GM21528 (cell line): ENCODE results near the gene LDB2.

Experiments used
- ATAC-seq: cut with Tn5 transposase; IDR thresholded peaks from one replicate; pipeline ENCODE4 v1.9.1; 2021; ENCODE audit warnings: mild to moderate bottlenecking, moderate library complexity; ENCODE audit not compliant: unreplicated experiment, low FRiP score

LDB2 gene

DNA sequence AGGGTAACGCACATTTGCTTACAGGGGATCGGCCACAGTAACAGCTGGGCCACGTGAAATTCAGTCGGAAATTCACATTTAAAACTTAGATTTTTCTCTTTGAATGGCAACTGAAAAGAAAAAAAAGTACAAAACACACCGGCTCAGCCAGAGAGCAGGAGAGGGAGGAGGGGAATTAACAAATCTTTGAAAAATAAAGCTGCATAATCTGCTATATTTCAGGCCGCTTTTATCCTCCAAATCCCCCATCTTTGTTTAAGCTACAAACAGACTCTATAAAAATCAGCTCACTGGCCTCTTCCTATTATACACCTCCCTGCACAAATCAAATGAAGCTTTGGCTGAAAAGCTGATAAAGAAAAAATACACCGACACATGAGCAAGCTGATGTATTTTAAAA lies 169.1 kb downstream of the LDB2 start:
- ATAC-seq = no peak

DNA sequence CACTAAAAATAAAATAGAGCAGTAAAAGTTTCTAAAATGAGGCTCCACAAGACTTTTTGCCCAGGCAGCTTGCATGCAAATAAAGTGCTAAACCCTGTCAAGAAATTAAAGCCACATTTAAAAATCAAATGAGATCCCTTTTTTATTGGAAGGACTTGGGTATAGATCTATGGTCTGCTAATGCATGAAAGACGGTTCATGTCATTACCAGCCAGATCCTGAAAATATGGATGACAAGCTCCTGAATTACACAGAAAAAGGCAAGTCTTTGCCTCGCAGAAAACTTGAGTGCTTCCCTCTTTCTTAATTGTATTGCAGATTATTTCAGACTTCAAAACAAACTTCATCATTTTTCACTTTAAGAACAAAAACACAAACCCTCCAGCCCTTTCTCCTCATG lies 169.6 kb downstream of the LDB2 start:
- ATAC-seq = no peak

DNA sequence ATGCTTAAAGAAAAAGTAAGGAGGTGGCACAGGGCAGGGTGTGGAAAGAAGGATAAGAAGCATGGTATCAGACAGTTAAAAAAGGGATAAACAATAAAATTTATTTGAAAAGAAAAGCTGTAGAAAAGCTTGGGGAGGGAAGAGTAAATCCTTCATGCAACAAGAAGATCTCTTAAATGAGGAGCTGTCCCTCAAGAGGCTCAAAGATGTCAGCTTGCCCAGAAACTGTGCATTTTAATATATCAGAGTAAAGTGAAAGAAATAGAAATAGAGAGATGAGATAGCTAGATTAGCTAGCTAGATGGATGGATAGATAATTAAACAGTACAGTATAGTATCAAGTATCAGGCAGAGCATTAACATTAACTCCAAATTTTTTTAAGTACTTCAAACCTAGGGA lies 170.3 kb downstream of the LDB2 start:
- no peak for ATAC-seq

DNA sequence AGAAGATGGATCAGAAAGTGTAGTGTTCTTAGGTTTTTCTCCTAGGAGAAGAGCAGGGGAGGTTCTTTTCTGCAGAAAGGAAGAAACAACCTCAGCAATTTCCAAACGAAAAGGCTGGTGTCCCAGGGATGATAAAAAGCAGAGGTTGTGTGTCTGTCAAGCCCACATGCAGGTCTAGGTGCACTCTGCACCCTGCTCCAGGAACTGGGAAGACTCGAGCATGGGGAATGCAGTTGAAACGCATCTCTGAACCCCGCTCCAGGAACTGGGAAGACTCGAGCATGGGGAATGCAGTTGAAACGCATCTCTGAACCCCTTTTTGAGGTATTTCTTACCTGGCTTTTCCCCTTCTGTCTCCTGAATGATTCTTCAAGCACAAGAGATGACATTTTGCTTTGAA lies 171.2 kb downstream of the LDB2 start:
- ATAC-seq = no peak

DNA sequence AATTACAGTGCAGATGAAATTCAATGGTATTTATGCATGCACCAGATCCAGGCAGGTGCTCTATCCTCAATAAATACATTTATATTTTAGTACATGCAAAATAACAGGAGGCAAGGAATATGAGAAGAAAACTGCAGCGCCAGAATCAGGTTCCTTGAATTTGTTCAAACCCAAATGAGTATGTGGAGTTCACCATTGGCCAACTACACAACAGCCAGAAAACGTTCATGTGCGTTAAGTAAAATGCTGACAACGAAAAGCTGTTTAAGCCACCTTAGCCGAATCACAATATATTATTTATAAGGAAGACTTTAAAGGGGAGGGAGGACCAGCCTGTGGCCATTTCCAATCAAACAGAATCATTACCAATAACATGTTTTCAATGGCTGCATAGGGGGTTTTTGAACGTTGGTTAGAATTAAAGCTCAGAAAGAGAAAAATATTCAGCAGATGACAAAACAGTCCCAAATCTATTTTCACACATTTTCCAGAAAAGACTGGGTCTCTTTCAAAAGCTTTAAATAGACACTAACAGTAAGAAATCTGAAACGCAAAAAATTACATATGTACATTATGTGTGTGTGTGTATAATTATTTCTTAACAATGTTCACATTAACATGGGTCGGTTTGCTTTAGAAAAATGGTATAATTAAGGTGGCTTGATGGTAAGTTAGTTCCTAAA lies 171.9 kb downstream of the LDB2 start:
- no peak for ATAC-seq

DNA sequence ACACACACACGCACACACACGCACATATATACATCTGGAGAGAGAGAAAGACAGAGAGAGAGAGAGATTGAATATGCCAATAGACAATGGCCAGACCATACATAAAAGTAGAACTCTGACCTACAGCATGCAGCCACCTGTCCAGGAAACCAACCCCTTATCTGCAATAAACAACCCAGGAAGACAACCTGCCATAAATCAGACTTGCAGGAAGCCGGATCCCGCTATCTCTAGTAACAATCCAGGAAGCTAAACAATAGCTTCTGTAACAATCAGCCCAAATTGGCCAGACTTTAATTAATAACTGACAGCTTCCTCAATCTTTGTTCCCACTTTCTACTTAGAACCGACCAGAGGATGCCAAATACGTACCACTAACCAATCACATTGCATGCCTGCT lies 173.2 kb downstream of the LDB2 start:
- no peak for ATAC-seq

DNA sequence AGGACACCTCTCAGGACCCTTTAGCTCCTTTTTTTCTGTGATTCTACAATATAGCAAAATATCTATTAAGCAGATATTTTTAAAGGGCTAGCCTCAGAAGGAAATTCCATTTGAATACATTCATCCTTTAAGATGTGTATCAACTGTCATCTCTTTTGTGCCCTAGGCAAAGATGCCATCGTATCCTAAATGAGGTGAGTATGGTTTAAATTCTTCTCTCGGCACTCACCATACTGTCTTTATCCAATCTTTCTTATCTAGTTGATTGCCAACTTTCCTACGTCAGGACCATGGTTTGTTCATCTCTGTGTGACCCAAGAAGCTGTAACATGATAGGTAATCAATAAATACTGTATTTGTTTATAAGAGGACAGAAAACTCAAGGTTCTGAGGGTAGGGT lies 176.0 kb downstream of the LDB2 start:
- no peak for ATAC-seq

DNA sequence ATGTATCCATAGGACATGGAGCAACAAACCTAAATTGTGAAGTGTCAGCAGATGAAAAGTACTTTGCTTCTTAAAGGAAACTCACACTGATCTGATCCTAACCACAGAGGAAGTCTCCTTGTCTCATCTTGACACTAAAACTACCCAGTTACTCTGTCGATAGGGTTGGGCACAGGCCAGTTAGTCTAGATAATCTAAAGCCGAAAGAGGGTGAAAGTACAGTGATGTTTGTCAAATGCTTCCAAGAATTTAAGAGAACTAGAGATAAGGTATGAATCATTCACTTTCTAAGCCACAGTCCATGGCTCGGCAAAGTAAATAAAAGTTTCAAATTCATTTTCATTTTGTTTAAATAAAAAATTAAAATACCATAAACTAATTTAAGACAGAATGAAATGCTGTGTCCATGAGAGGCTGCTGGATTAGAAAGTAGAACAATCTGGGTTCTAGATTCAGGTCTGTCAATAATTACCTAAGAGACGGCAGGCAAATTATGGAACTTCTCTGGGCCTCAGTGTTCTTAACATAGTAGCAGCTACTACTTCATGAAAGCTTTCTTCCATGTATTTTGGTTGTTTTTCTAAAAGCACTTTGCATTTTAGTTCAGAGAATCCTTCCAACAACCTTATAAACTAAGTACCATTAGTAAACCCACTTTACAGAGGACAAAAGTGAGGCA lies 176.7 kb downstream of the LDB2 start:
- no peak for ATAC-seq

DNA sequence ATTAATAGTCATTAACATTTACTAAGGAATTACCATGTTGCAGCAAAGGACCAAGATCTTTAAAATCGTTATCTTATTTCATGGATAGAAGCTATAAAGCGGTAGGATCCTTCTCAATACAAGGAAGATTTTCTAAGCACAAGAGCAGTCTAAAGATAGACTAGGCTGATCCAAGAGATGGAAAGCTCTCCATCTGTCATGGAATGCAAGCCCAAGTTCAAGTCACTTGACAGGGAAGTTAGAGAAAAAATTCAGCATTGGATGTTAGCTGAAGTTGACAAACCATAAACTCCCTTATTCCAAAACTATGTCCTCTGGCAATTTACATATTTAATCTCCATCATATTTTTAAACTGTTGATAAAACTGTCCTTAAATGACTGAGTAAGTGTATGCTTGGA lies 177.7 kb downstream of the LDB2 start:
- ATAC-seq = no peak

DNA sequence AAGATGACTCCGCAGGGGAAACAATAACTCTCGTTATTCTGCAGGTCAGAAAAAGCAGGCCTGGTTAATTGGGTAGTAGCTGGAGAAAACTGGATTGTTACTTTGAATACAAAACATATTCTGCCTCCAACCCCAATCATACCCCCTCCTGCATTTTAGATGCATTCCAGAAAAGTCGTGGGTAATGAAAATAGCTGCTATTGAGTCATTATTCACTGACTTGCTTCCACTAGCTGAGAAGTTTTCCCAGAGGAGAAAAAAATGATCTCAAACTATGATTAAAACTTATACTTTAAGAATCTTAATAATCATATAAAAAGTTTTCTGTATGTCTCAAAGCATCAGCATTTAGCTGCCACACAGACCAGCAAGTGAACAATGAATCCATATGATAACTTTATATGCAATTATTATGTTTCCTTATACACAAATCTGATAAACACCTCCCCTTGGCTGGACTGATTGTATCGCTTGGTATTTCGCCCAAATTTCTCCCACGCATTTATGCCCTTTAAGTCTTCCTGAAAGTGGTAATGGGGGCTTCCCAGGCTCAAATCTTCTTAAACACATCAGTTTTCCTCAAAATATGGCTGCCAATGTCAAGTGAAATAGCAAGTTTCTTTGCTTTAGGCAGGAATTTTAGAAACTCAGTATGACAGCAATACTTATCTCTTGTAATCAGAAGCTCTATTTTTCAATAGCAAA lies 181.0 kb downstream of the LDB2 start:
- no peak for ATAC-seq

DNA sequence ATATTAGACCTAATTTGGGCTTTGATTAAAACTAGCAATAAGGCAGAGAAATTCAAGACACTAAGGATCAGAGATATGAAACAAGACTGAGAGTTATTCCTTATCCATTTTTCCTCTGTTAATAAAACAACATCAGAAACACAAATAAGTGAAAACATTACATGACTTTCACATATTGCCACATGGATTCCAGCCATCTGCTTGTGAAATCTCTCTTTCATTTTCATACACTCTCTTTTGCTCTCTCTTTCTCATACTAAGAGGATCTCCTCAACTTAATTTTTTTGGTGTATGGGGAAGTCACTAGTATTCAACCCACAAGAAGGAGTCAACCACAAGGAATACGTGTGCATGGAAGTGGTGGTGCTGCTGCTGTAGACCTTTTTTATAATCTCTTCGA lies 183.0 kb downstream of the LDB2 start:
- ATAC-seq = no peak

DNA sequence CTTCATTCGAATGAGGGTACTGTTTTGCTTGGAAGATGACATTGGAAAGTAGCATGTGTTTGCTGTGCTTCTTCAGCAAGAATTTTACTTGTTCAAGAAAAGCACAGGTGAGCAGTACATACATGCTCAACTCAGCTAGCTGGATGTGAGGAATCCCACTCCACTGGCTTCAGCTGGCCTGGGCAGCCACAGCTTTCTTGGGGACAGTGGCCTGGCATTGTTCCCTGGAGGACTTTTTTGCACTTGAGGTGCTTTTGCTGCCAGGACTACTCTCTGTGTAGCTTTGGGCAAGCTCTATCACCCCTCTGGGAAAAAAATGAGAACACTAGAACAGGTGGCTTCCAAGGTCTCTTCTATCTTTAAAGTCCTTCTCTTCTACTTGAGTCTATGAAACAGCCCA lies 184.3 kb downstream of the LDB2 start:
- no peak for ATAC-seq

DNA sequence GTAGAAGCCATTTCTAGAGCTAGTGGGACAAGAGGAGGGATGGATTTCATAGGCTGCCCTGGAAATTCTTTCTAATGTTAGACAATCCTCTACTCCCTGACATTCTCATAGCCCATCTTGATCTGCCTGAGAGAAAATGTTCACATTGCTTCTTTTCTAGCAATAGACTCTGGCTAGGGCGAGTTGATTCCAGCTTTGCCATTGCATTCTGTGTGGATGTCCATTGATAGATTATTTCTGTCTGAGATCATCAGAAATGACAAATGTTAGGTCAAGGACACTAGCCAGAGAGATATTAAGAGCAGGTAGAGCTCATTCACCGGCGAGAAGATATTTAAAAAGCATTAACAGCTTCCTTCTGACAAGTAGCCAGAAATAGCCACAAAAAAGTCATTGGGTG lies 184.7 kb downstream of the LDB2 start:
- ATAC-seq = no peak

DNA sequence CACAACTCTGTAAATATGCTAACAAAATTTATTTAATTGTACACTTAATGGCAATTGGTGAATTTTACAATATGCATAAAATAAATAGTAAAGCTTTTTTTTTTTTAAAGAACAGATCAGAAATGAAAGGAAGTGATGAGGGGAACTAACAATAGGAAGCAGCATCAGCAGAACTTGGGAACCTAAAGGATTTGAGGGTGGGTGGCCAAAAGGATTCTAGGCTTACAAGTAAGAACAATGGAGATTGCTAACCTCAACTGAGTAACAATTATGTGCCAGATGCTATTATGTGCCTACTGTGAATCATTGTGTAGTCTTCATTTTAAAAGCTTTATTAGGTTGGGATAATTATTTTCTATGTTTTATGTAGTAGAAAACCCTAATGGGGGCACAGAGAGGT lies 185.2 kb downstream of the LDB2 start:
- ATAC-seq = no peak

DNA sequence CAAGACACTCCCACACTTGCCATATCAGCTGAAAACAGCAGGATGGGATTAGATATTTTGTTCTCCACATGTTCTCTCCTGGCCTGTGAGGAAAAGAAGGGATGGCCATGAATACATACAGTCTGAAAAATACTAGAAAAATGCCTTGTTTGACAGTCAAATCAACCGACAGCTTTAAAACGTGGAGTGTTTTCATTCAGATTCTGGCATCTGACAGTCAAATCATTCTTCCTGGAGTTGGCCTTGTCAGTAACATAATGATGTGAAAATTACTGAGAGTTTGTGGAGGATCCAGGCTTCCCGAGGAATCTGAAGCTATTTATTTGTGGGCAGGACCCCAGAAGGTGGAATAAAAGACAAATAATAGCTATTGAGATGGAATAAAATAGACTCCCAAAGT lies 188.2 kb downstream of the LDB2 start:
- no peak for ATAC-seq

DNA sequence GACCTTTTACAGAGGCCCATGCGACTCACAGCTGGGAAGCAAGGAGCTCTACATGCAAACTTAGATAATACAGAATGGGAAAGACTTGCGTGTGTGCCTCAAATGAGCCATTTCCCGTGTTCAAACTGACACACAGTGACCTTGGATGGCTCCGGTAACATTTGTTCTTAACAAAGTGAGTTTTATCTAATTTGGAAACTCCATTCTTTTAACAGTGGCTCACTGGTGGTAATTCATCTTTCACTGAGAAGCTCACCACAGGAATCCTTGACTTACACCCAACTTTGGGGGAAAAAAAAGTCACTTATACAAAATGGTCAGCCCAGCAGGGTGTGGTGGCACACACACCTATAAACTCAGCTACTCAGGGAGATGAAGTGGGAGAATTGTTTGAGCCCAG lies 190.6 kb downstream of the LDB2 start:
- ATAC-seq = no peak

DNA sequence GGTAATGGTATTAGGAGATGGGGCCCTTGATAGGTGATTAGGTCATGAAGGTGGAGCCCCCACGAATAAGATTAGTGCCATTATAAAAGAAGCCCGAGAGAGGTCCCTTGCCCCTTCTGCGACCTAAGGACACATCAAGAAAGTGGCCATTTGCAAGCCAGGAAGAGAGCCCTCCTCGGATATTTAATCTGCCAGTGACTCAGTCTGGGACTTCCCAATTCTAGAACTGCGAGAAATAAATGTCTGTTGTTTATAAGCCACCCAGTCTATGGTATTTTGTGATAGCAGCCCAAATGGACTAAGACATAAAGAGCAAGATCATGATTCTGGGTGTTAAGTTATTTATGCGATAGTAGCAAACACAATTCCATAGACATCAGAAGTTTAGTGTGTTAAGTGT lies 192.2 kb downstream of the LDB2 start:
- ATAC-seq = no peak

DNA sequence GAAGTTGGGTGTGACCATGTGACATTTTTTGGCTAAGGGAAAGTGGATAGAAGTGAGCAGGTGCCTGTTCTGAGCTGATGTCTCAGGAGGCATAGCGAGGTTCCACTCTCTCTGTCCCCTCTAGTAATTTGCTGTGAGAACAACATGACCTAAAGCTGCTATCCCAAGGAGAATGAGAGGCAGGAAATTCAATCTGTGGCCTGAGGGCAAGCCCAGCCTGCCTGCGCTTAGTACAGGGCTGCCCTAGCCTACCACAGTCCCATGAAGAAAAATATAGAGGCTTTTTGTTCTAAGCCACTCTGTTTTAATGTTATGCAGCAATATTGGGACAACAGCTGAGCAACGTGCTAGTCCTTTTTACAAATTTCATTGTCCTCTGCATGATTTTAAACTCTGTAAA lies 193.1 kb downstream of the LDB2 start:
- no peak for ATAC-seq

DNA sequence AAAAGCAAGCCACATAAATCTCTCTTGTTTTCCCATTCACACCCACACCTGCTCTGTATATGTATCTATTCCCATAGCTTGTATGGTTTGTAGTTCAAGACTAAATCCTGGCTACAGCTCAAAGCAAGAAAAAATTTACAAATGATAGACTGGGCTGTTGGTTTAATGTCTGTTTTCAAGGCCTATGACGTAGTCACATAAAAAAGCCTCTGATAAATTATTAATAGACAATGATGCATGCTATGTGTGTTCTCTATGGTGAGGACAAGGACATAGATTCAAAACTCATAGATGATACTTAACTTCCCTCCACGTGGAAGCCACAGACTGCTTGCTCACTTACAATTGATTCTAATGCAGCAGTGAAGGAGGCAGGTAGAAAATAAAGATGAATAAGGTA lies 194.0 kb downstream of the LDB2 start:
- ATAC-seq = no peak

DNA sequence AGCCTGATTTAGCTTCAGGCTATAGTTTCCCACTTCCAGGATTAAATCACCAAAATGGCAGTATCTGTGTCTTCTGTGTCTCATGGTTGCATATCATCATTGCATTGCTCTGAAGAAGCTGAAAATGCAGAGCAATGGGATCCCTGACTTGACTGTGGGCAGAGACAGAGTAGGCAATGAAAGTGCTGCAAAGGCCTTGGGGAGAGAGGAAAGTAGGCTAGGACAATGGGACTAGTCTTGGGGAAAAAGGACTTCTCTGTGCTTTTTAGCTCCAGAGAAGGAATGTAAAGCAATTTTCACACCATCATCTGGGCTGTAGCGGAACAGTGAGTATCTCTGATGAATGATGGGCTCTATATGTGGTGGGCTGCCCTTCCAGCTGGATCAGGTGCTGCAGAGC lies 202.5 kb downstream of the LDB2 start:
- no peak for ATAC-seq

DNA sequence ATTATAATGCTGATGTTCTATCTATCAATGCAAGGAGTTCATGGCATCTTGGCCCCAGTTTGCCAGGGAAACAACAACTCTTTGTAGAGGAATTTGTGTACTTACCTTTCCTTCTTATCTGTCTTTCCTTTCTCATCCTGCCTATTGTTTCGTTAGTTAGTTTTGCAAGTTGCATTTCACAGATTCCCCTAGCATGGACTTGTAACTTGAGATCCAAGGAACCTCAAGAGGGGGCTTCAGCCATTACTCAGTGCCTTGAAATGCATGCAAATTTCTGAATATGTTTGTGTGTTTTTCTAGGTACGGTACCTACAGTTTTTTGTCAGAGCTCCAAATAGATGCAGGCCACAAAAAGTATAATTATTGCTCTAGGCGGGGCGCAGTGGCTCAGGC lies 203.6 kb downstream of the LDB2 start:
- no peak for ATAC-seq
